Glutamatergic neuron (in vitro differentiated cells): ENCODE data around the gene MORF4L2. TPM values are rescaled to one million over a fixed set of nuclear protein-coding genes. Genes with fewer than 3 reads are reported as not detected.

ENCODE experiments used
- DNase-seq: peaks from one replicate; pipeline ENCODE4 v3.0.0; 2022
- H3K27ac Mint-ChIP-seq: one replicate; pipeline ENCODE4 v1.8.0; 2020; ENCODE audit warnings: mild to moderate bottlenecking, mixed read lengths, inconsistent platforms; ENCODE audit not compliant: unreplicated experiment
- H3K27me3 Mint-ChIP-seq: one replicate; pipeline ENCODE4 v1.8.0; 2020; ENCODE audit warnings: mild to moderate bottlenecking, moderate library complexity, mixed read lengths, inconsistent platforms; ENCODE audit not compliant: unreplicated experiment
- H3K36me3 Mint-ChIP-seq: one replicate; pipeline ENCODE4 v1.8.0; 2020; ENCODE audit warnings: mild to moderate bottlenecking, mixed read lengths, inconsistent platforms; ENCODE audit not compliant: unreplicated experiment
- H3K4me1 Mint-ChIP-seq: one replicate; pipeline ENCODE4 v1.8.0; 2020; ENCODE audit warnings: mild to moderate bottlenecking, low read depth, mixed read lengths, inconsistent platforms; ENCODE audit not compliant: unreplicated experiment
- H3K4me3 Mint-ChIP-seq: one replicate; pipeline ENCODE4 v1.8.0; 2020; ENCODE audit warnings: mild to moderate bottlenecking, mixed read lengths, inconsistent platforms; ENCODE audit not compliant: unreplicated experiment
- H3K9me3 Mint-ChIP-seq: one replicate; pipeline ENCODE4 v1.8.0; 2020; ENCODE audit warnings: mild to moderate bottlenecking, moderate library complexity, mixed read lengths, inconsistent platforms; ENCODE audit not compliant: unreplicated experiment
- CTCF ChIP-seq: fragments of 200-600 bp; sonication (generic); IDR thresholded peaks from one replicate; pipeline ENCODE4 v1.5.0; 2021; ENCODE audit not compliant: partially characterized antibody, unreplicated experiment
- total RNA-seq: library from RNA; stranded (reverse); fragmentation: NEBNext Ultra II Directional; extraction: Animal tissue kit (Norgen Biotek cat#: 25700); gene quantifications from one replicate; pipeline ENCODE4 v1.2.1, GENCODE V29; 2021; ENCODE audit not compliant: unreplicated experiment

The MORF4L2 gene
- total RNA-seq, 1 donor from 2014 or later = 409 TPM

GRCh38 chrX:103697687-103698086 lies 11.2 kb upstream of the MORF4L2 start:
- Mint-ChIP-seq H3K9me3 (no peaks in the 10 kb centered on the region), H3K27me3 (peaks cover under 1% of the 10 kb centered on the region), H3K27ac (no peak overlapping the region), H3K4me1 (no peaks in the 10 kb centered on the region), H3K36me3 (no peaks in the 10 kb centered on the region), H3K4me3 (no peak overlapping the region)
- TF ChIP-seq CTCF = no peak
- no peak for DNase-seq

DNA sequence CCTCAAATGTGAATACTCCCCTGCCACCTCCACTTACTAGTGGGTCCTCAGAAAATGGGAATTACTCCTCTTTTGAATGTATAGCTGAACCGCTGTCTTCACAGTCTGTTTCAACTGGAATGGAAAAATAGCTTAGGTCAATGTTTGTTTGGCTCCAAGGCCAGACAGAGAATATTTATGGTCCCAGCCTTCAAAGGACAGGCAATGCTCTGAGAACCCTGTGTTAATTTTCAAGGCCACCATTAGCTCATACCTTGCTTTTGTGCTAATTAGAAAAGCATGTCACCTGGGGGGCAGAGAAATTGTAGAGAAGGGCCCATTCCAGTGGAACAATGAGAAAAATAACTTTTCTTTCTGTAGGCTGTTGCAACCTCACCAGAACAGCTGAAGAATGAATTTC lies 4.6 kb upstream of the MORF4L2 start:
- no peaks in the 10 kb centered on the region for H3K9me3 Mint-ChIP-seq
- DNase-seq = no peak
- no peak overlapping the region for H3K4me3 Mint-ChIP-seq
- peaks cover 1% of the 10 kb centered on the region for H3K27me3 Mint-ChIP-seq
- no peak for TF ChIP-seq CTCF
- H3K27ac Mint-ChIP-seq = no peak overlapping the region
- H3K4me1 Mint-ChIP-seq = no peaks in the 10 kb centered on the region
- no peaks in the 10 kb centered on the region for H3K36me3 Mint-ChIP-seq

- Mint-ChIP-seq H3K36me3 (no peaks in the 10 kb centered on the region), H3K27ac (no peak overlapping the region), H3K4me1 (no peaks in the 10 kb centered on the region), H3K27me3 (peaks cover 1% of the 10 kb centered on the region), H3K9me3 (no peaks in the 10 kb centered on the region), H3K4me3 (no peak overlapping the region)
- peak; percentile 53 for TF ChIP-seq CTCF
- no peak for DNase-seq
These were observed 2.4 kb upstream of the MORF4L2 start for GRCh38 chrX:103688946-103689345.

DNA sequence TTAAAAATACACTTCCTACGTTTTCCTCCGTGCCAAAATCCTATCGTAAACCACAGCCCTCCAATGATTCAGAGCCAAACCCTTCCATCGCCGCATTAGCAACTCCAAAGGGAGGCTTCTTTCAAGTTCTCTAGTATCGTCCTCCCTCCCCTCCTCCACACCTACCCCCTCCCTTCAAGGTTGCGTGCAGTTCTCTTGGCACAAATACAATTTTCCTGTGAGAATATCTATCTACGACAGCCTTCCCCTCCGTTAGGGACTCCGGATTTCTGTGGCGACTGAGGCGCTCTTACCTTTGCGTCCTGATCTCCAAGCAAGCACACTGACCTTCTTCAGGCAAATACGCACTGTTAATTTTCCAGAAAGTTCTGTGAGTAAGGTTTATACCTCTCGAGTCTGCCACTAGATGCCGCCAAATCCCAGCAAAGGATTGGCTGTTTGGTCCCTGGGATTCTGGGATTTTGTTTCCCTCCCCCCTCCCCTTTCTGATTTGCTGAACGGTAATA lies 1.2 kb upstream of the MORF4L2 start:
- Mint-ChIP-seq H3K4me3 (no peak overlapping the region), H3K36me3 (no peaks in the 10 kb centered on the region), H3K27me3 (peaks cover 1% of the 10 kb centered on the region), H3K27ac (no peak overlapping the region), H3K9me3 (no peaks in the 10 kb centered on the region), H3K4me1 (no peaks in the 10 kb centered on the region)
- TF ChIP-seq CTCF = peak; percentile 29
- peak; percentile 70 for DNase-seq

DNA sequence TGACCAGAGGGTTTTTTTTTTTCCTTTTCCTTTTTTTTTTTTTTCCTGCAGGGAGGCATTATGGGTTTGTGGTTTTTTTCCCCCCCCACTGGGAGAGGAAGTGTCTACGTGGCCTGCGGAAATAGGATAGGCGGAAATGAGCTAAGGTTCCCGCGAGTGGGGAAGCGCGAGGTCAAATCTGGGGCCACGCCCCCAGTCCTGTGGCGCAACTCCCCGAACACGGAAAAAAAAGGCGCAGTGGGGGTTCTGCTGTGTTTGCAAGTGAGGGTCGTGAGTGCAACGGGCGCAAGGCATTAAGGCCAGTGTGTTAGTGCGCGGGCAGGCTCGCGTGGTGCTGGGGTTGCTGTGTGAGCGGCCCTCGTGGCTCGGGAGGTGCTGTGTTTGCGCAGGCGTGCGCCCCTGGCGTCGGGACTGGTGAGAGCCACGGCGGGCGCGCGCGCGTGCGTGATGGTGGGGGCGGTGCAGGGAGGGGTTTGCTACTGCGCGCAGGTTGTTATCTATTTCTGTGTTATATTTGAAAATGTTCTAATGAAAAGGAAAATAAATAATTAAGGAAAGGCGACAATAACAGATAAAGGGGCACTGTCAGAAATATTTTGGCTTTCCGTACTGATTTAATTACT lies 685 bp upstream of the MORF4L2 start:
- H3K4me3 Mint-ChIP-seq = no peak overlapping the region
- peak; percentile 21 for TF ChIP-seq CTCF
- no peaks in the 10 kb centered on the region for H3K9me3 Mint-ChIP-seq
- DNase-seq = peak; percentile 77
- H3K36me3 Mint-ChIP-seq = no peaks in the 10 kb centered on the region
- H3K27me3 Mint-ChIP-seq = no peaks in the 10 kb centered on the region
- no peak overlapping the region for H3K27ac Mint-ChIP-seq
- H3K4me1 Mint-ChIP-seq = no peaks in the 10 kb centered on the region
